ENCODE data around the gene KCNMA1.
"Not testable (repeated sequence)": the region's sequence is repeated elsewhere in the genome, so short reads cannot be mapped to it uniquely, and the experiment has no call there.

KCNMA1 gene

DNA sequence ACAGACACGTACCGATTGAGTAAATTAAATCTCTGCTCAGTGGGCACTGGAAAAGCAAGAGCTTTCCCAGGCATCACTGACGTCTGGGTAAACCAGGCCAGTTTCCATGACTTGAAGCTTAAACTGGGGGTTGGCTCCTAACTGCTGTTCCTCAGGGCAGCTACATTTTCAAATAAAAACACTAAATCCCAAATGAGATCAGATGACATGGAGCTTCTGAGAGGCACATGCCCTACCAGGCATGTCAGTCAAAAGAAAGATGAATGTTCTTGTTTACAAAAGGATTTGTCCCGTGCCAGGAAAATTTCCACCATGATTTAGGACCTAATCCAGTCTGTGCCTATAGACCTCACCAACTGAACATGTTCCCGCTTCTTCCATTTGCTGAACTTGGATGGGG, 220.2 kb downstream of the KCNMA1 start:
- DNase-seq (ENCODE audit: low spot score): no peak

DNA sequence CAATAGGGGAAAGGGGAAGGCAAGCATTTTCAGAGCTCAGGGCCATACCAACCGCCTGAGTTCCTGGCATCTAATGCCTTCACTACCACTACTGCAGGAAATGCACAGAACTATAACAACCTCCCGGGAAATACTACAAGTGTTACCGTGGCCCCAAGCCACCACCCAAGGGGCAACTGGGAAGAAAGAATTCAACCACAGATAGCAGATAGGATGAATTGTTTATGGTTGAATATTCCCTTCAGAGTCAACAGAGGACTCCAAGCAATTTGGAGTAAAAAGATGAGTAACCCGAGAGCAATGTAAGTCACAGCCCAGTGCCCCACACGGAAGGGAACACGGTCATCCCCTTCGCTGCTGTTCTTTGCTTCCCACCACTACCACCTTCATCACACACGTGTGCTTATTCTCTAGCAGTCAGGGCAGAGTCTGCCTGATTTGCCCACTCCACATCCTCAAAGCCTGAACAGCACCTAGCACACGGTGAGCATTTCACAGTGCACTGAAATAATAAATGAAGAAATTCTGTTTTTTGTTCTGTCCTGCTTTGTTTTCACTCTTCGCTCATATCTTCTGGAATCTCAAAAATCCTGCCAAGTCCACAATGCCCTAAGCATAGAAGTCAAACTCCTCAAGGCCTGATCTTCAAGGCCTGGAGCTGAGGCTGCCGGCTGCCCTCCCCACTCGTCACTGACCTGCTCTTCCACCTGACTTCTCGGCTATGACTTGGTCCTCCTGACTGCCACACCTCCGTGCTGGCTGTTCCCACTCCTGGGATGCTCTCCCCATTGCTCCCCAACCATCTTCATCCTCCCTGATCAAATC, 221.1 kb downstream of the KCNMA1 start:
- DNase-seq (ENCODE audit: low spot score): no peak

DNA sequence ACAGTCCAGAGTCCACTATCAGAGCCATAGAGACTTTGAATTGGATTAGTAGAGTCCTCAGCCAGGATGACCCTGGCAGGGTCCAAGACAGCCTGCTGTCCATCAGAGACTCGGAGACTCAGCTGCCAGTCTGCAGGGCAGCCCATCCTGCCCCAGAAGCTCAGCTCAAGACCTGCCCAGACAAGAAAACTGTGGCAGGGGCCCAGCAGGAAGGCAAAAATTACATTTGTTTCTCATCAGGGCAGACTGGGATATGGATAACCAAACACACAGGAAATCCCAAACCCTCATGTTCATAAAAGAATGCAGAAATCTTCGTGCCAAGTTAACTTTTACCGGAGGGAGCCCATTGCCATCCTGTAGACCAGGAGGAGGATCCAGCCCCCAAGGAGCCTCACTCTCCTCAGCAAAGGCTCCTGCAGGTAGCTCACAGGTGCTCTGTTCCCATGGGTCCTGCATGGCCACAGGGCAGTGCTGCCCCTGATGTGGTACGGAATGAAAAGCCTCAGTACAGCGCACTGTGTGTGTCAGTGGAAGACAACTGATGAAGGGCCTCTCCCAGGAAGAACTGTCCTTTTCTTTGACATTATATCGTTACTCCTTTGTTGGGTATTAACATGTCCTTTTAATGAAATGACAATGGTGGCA, 222.2 kb downstream of the KCNMA1 start:
- DNase-seq (ENCODE audit: low spot score): no peak

DNA sequence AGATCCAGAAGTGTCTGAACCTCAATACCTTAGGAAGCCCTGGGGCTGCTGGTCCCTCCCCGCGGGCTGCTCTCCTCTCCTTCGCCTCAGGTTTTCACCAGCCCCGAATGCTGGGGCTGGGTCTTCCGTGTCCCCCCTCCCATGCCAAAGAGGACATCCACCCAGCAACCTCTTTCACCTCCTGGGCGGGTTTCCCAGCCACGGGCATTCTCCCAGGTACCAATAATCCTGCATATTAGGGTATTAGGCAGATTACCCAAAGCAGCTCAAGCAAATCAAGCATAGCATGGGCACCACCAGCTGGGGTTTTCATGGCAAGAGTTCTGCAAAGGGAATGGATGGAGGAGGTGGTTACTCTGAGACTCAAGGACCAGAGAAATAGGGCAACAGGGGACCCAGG, 224.4 kb downstream of the KCNMA1 start:
- DNase-seq (ENCODE audit: low spot score): no peak

DNA sequence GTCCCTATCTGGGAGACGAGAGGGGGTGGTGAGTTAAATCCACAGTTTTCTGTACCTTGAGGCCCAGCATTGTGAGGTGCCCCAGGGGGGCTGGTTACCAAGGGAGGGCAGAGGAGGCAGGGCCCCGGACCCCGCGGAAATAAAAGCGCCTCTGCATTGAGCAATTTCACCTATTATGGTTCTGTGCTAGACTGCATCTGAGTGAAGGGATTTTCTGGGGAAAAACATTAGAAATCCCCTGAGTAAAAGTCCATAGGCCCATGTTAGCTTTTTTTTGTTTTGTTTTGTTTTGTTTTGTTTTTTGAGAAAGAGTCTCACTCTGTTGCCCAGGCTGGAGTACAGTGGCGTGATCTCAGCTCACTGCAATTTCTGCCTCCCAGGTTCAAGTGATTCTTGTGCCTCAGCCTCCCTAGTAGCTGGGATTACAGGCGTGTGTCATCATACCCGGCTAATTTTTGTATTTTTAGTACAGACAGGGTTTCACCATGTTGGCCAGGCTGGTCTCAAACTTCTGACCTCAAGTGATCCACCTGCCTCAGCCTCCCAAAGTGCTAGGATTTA, 225.0 kb downstream of the KCNMA1 start:
- not testable (repeated sequence) for DNase-seq (ENCODE audit: low spot score)

DNA sequence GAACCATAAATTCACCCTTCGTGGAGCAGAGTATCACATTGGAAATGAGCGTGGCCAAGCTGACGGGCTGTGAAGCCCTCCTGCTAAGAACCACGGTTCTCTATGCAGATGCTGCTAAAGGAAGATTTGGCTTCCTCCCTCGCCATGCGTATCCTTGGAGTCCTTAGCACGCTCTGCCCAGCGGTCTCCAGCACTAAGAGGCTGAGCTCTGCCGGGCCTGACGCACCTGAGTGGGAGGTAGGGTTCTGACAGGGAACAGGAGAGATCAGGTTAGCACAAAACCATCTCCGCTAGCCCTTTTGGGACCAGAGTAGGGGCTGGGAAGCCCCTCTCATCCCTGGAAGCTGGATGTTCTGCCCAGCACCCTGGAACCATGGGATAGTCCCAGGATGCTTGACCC, 225.8 kb downstream of the KCNMA1 start:
- no peak for DNase-seq (ENCODE audit: low spot score)

DNA sequence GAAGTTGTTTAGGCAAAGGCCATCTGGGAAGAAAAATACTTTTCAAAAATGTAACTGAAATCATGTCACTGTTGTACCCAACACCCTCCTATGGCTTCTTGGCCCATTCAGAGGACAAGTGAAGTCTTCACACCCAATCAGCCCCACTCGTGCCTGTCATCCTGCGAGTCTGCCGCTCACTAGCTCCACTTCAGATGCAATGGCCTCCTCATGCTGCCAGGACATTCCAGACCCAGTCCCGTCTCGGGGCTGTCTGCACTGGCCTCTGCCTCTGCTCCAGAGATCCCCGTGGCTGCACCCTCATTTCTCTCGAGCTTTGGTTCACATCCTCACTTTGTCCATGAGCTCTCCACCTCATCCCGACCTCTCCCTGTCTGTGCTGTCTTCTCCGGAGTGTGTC, 227.1 kb downstream of the KCNMA1 start:
- no peak for DNase-seq (ENCODE audit: low spot score)

DNA sequence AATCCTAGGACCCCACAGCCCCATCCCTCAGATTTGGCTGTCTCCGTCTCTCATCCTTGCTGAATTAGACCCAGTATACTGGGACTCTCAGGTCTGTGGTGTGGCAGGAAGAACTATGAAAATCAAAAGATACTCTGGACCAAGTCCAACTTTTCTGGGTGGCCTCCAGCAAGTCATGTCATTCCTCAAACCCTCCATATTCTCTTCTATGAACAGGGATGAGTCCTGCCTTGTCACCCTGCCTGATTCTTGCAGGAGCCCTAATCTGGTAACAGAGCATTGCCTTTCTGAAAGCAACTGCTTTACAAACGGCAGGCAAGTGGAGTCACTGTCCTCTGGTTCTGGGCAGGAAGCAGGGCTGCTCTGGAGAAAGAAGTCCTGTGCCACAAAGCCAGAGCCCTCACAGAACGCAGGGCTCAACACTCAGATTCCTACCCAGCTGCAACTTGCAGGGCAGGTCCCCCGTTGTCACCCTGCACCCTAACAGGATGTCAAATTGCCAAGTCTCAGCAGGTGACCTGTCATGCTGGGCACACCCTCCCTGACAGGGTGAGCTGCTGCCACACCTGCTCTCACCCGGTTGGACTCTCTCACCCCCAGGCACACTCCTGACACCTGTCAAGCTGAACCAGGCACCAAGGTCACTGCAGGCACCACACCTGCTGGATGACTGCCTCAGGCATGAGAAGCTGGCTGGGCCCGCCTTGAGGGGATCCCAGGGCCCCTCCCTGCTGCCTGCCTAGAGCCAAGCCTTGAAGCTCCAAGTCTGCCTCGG, 227.7 kb downstream of the KCNMA1 start:
- no peak for DNase-seq (ENCODE audit: low spot score)

DNA sequence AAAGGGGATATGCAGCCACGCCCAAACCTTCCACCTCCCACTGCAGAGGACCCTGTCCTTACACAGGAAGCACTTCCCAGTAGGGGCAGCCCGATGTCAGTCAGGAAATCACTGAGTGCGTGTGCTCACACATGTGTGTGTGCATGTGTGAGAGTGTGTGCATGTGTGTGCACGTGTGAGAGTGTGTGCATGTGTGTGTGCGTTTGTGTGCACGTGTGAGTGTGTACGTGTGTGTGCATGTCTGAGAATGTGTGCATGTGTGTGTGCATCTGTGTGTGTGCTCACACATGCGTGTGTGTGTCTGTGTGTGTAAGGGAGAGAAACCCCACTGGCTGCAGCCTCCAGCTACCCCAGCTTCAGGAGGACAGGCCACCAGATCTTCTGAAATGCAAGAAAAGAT, 229.3 kb downstream of the KCNMA1 start:
- DNase-seq (ENCODE audit: low spot score): no peak

DNA sequence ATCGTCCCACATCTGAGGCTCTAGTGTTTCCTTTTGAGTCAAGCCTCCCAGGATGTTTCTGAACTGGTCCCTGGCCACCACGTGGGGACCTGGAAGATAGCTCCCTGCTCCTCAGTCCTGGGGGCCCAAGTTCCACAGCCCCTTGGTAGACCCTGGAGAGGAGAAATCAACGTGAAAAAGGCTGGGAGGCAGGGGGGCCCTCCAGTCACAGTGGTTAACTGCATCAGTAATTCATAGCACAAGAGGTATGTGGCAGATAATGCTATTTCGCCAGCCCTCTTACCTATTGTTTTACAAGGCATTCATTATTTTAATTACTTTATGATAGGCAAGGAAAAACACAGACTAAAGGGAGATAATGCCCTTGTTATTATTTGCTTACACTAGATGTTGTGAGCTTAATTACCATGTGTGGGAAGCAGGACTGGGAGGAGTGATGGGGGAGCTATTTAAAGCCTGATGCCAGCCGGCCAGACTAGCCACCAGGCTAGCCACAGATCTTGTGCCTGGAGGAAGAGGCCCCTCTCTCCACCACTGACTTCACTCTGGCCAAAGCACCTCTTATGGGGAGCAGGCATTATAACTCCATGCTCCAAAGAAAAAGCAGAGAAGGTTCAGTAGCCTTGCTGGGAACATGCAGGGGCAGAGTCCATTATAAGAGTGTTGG, 230.7 kb downstream of the KCNMA1 start:
- DNase-seq (ENCODE audit: low spot score): no peak

DNA sequence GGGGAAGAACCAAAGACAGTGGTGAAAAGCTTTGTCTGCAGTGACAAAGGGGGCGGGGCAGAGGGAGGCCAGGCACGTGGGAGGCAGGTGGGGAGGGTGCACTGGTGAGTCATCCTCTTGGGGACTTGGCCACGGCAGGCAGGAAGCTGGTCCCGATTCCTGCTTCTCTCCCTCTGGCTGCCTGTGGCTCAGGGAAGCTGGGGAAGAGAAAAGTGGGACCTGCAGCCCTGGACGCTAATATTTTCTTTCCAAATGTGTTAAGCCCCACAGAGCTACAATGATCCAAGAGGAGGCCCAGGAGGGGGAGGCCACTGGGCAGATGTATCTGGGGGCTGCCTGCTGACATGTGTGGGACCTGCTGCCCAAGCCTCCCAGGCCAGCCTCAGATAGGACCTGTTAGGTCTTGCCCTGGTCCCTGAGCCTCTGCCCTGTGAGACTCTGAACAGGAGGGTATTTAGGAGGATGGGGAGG, 231.8 kb downstream of the KCNMA1 start:
- DNase-seq (ENCODE audit: low spot score): no peak

DNA sequence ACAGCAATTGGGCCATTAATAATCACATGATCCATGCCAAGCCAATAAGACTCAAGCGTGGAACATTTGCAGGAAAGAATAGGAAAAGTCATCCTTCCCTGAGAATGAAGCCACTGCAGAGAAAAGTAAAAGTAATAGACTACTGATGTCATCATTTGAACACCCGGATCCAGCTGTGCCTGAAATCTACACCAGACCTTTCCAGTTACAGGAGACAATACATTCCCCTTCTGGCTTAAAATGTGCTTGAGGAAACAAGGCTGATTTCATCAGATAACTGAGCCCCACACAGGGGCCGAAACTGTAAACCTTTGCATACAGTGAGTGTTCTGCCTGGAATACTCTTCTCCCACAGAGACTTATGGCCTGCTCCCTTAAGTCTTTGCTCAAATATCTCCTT, 232.8 kb downstream of the KCNMA1 start:
- no peak for DNase-seq (ENCODE audit: low spot score)

DNA sequence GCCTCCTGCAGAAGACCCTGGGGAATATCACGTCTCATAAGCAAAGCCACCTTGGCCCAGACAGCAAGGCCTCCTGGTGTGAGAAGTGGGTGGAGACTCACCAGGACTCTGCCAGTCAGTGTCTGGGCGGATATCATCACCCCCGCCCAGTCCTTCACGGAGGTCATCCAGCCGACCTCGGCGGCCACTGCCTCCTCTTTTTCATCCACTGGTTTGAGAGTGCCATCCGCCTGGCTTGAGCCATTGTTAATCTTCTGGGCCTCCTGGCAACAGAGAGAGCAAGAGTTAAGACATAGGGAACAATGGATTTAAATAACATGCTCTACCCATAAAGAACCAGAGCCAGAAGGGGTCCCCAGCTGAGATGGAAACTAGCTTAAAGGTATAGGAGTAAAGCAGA, 233.8 kb downstream of the KCNMA1 start:
- no peak for DNase-seq (ENCODE audit: low spot score)

DNA sequence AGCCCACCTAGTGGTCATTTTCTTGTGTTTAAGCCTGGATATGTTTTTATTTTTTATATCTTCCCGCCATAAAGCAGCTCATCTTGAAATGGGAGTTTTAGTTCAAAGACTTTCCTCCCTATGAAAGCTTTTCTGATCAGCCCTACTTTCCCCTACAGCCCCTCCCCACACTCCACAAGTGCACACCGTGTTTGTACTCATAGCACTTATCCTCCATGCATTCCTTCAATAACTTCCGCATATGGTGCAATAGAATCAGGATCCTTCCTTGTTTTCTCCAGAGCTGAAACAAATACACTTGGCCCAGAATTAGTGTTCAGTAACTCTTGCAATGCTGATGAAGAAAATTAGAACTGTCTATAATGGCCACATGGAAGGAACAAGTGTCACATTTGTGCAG, 235.9 kb downstream of the KCNMA1 start:
- DNase-seq (ENCODE audit: low spot score): no peak

DNA sequence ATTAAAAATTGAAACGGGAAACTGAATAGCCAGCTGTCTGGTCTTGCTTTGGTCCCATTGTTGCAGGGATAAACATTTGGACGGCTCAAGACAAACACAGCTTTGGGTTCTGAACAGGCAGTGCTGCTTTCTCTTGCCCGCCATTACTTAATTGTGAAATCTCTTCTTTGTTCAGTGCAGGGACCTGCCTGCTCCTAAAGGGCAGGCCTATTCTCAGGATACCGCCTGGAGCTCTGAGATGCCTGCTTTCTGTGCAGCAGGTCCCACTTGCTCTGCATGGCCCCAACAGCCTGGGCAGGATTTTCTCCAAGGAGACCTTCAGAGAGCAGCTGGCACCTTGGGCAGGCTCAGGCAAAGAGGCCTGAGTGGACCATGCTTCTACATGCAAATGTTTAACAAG, 237.6 kb downstream of the KCNMA1 start:
- DNase-seq (ENCODE audit: low spot score): no peak

DNA sequence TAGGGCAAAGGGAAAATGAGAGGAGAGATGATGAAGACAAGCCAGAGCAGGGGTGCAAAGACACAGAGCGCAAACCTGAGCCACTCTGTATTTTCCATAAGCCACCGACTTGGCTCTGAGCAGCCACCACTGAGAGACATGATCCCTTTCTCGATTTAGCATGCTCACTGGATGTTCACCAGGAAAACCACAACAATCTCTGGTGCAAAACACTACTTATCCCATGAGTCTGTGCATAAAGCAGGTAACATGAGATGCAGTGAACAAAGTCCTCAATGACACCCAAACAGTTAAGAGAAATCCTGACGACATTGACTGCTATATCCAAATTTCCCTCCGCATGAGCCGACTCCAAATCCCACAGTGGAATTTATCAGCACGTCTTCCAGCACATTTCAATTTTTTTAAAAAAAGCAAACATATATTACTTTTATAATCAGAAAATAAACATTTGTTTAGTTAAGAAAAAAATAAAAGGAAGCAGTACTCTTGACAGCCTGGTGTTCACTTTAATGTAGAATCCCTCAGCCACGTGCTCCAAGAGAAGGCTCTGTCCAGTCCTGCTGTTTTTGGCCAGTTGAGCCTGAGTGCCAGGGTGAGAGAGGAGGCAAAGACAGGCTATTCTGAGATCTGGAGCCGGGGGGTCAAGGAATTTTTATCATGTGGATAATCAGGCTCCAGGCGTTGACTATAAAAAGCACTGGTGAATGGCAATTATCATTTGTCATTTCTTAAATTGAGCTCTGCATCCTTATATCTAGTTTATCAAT, 238.4 kb downstream of the KCNMA1 start:
- DNase-seq (ENCODE audit: low spot score): no peak

DNA sequence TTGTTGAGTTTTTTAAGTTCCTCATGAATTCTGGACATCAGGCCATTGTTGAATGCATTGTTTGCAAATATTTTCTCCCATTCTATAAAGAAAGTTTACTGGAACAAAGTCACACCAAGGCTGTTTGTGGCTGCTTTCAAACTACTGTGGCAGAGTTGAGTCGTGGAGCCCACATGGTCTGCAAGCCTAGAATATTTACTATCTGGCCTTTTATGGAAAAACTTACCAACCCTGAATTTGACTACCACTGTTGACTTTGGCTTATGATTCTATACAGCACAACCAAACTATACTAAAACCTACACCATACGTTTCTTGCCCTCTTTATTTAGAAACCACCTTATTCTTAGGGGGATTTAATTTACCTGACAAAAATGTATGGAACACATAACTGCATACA, 239.1 kb downstream of the KCNMA1 start:
- DNase-seq (ENCODE audit: low spot score): no peak

DNA sequence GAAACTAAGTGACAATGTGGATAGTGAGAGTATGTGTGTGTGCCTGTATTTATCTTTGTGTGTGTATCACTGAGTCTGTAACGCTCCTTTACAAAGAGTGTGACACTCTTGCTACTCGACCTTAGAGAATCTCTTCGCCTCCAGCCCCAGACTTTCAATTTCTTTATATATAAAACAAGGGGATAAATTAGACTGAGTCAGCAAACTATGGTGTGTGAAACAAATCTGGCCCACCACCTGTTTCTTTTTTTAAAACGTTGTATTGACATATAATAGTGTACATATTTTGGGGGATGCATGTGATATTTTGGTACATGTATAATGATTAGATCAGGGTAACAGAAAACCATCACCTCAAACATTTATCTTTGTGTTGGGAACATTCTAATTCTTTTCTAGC, 240.5 kb downstream of the KCNMA1 start:
- no peak for DNase-seq (ENCODE audit: low spot score)

DNA sequence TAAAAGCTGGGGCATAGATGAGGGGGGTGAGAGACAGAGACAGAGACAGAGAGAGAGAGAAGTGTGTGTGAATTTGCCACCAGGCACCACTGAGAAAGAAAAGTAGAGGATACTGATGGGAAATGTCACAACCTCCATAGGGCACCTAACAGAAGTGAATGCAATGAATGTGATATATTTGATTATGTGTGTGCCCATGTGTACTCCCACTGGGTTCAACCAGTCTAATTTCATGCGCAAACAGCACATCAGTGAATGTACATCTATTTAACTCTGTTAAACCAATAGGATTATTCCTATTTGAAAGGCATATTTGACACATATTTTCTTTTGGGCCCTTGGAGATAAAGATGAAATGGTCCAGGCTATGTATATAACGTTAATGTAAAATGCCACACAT, 241.3 kb downstream of the KCNMA1 start:
- no peak for DNase-seq (ENCODE audit: low spot score)

DNA sequence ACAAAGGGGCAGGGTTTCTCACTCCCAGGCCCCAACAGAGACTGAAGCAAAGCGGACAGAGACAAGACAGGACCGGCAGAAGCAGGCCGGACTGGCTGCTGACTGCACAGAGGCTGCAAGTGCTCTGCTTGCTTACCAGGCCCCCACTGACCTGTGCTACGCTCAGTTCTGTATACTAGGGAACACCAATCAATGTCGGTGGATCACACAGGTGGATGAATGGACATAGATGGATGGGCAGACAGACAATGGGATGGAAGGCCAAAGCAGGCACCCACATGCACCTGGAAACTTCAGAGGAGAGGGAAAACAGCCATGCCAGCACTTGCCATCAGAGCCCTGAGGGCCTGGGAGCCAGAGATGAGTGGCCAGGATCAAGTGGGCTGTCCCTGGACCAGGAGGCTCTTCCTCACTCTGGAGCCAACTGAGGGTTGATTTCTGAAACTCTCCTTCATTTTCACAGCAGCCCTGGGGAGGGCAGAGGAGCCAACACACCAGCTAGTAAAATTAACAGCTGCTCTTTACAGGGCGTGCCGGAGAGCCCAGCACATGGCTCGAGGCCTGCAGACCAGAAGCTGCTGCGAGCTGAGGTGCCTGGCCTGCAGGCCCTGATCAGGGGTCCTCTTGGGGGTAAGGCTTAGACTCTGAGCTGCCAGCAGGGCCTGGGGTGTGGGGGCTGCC, 243.6 kb downstream of the KCNMA1 start:
- DNase-seq (ENCODE audit: low spot score): no peak

DNA sequence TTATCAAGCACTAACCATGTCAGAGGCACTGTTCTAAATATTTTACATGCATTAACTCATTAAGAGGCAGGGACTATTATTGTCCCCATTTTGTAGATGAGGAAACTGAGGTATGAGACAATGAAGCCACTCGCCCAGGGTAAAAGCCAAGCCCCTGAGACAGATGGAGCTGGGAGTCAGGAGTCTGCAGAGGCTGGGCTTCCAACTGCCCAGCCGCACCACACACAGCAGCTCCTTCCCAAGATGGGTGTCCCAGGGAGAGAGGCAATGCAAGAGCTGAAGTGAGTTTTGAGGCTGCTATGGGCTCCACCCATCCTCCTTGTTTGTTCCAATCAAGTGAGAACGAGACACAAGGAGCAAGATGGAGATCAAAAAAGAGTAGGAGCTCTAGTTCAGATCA, 244.2 kb downstream of the KCNMA1 start:
- no peak for DNase-seq (ENCODE audit: low spot score)

All from germinal center (tissue), 1 donor.